Measurements from ENCODE around the gene DLX1.

DLX1 gene

GRCh38 chr2:172088245-172089004 is 3.1 kb downstream of the DLX1 start:
- DNase-seq (ENCODE audit: extremely low read depth, low read depth), result no peak
- TF ChIP-seq CTCF (IDR thresholded peaks at IDR 0.05; ENCODE audit: low read depth, low read length), result no peak

GRCh38 chr2:172089005-172089504 is 3.7 kb downstream of the DLX1 start:
- TF ChIP-seq CTCF (IDR thresholded peaks at IDR 0.05; ENCODE audit: low read depth, low read length), result no peak
- no peak for DNase-seq (ENCODE audit: extremely low read depth, low read depth)

- no peak for TF ChIP-seq CTCF (IDR thresholded peaks at IDR 0.05; ENCODE audit: low read depth, low read length)
- DNase-seq (ENCODE audit: extremely low read depth, low read depth), result no peak
Measured at GRCh38 chr2:172089633-172090032, 4.3 kb downstream of the DLX1 start.

GRCh38 chr2:172090044-172090961 is 5.0 kb downstream of the DLX1 start:
- DNase-seq (ENCODE audit: extremely low read depth, low read depth), result no peak
- peak; percentile 1; the same call in 1 of the 2 replicates for TF ChIP-seq CTCF (IDR thresholded peaks at IDR 0.05; ENCODE audit: low read depth, low read length)

GRCh38 chr2:172091000-172091641 is 5.8 kb downstream of the DLX1 start:
- DNase-seq (ENCODE audit: extremely low read depth, low read depth), result no peak
- TF ChIP-seq CTCF (IDR thresholded peaks at IDR 0.05; ENCODE audit: low read depth, low read length), result no peak

GRCh38 chr2:172091761-172092566 is 6.7 kb downstream of the DLX1 start:
- no peak for DNase-seq (ENCODE audit: extremely low read depth, low read depth)
- no peak for TF ChIP-seq CTCF (IDR thresholded peaks at IDR 0.05; ENCODE audit: low read depth, low read length)

All from AG09319 (cell line).